LNCaP clone FGC (cell line): ENCODE results near the gene ROR2.

Experiments
- DNase-seq: peaks from one replicate; pipeline ENCODE4 v3.0.0-alpha.2; 2011; ENCODE audit warnings: low read depth
- H3K4me3 ChIP-seq: 2 replicates; pipeline ENCODE4 v1.5.1; 2011; ENCODE audit warnings: mild to moderate bottlenecking, low read depth, low read length, control low read depth
- TF ChIP-seq, protein P1 (sequence below): IDR thresholded peaks from 2 replicates; pipeline ENCODE4 v1.5.1; 2012; ENCODE audit warnings: mild to moderate bottlenecking; ENCODE audit not compliant: control insufficient read depth, insufficient read depth; ENCODE audit errors: extremely low read depth

ROR2 gene

DNA sequence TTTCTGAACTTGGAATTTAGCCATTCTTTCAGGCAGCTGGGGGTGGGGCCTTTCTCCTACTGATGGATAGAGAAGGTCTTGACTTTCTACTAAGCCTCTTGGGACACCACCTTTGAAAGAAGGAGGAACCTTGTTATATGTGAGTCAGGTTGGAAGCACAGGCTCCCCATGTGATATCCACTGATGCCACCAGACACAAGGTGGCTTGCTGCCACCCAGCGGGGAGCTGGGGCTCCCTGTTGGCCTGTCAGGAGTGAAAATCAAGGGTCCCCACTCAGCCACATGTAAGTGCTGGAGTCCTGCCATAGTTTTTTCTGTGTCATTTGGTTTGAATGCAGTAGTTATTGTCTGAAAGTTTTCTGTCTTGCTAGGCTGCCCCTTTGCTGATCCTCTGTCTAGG is 274.0 kb downstream of the ROR2 start:
- H3K4me3 ChIP-seq: no peak overlapping the region
- DNase-seq: no peak
- TF ChIP-seq, protein P1, sequence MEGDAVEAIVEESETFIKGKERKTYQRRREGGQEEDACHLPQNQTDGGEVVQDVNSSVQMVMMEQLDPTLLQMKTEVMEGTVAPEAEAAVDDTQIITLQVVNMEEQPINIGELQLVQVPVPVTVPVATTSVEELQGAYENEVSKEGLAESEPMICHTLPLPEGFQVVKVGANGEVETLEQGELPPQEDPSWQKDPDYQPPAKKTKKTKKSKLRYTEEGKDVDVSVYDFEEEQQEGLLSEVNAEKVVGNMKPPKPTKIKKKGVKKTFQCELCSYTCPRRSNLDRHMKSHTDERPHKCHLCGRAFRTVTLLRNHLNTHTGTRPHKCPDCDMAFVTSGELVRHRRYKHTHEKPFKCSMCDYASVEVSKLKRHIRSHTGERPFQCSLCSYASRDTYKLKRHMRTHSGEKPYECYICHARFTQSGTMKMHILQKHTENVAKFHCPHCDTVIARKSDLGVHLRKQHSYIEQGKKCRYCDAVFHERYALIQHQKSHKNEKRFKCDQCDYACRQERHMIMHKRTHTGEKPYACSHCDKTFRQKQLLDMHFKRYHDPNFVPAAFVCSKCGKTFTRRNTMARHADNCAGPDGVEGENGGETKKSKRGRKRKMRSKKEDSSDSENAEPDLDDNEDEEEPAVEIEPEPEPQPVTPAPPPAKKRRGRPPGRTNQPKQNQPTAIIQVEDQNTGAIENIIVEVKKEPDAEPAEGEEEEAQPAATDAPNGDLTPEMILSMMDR: peak; percentile 38

DNA sequence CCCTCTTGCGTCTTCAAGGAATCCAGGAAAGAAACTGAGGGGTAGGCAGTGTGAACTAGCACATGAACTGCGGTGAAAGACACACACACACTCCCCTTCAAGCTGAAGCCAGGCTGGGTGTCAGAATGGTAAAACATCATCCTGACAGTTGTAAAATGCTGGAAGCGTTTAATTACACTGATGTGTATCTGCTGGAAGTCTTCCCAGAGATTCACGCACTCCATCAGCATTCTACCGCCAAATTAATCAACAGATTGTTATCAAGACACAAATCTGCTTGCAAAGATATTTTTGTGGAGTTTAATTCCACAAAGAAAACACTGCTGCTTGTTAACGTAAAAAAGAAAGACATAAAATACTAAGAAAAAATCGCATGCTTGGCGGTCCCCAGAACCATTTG is 285.4 kb downstream of the ROR2 start:
- DNase-seq: peak; percentile 47
- TF ChIP-seq, protein P1: no peak
- H3K4me3 ChIP-seq: no peak overlapping the region

DNA sequence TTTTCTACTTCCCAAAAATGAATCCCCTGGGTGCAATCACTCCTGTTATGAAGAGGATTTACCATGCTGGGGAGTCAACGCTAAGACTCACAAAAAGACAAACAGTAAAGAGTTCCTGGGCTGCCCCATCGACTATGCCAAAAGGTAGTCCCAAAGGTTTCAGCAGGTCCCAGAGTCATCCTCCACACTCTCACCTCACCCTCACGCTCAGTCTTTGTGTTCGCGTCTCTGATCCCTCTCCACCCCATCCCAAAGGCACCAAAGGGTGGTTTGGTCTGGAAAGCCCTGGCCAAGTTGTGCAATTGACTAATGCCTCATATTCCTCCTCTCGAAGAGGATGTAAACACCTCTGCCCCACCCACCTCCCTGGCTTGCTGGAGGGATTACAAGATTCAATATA is 286.2 kb downstream of the ROR2 start:
- TF ChIP-seq, protein P1: no peak
- H3K4me3 ChIP-seq: no peak overlapping the region
- DNase-seq: no peak

DNA sequence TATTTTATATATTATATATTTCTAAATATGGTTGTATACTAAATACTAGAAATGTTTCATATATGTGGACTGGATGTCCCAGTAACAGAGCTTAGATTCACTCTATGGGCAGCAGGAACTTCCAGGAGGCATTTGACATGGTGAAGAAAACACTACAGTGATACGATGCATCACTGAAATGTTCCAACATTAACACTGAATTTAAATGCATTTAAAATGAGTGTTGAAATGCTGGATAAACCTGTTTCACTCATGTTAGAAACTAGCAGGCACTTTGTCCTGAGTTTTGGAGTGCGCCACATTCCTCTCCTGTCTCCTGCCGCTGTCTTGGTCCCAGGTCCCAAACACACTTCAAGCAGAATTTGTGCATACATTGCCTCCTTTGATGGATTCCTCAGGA is 288.6 kb downstream of the ROR2 start:
- H3K4me3 ChIP-seq: no peak overlapping the region
- TF ChIP-seq, protein P1: no peak
- DNase-seq: no peak

DNA sequence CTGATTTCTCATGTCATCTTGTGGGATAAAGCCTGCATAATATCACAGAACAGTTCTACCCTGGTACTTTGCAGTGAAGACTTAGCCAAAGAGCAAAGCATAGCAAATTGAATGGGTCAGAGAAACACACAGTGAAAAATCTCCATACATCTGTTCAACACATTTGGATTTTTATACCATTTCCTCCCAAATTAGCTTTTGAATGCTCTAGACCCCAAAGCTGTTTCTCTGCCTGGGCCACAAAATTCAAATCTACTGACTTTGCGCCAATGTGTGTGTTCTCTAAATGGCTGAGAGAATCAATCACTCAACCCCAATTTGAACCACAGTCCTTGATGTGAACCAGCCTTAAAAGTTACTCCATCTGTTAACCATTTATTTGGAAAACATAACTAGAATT is 289.5 kb downstream of the ROR2 start:
- no peak overlapping the region for H3K4me3 ChIP-seq
- TF ChIP-seq, protein P1: no peak
- no peak for DNase-seq

DNA sequence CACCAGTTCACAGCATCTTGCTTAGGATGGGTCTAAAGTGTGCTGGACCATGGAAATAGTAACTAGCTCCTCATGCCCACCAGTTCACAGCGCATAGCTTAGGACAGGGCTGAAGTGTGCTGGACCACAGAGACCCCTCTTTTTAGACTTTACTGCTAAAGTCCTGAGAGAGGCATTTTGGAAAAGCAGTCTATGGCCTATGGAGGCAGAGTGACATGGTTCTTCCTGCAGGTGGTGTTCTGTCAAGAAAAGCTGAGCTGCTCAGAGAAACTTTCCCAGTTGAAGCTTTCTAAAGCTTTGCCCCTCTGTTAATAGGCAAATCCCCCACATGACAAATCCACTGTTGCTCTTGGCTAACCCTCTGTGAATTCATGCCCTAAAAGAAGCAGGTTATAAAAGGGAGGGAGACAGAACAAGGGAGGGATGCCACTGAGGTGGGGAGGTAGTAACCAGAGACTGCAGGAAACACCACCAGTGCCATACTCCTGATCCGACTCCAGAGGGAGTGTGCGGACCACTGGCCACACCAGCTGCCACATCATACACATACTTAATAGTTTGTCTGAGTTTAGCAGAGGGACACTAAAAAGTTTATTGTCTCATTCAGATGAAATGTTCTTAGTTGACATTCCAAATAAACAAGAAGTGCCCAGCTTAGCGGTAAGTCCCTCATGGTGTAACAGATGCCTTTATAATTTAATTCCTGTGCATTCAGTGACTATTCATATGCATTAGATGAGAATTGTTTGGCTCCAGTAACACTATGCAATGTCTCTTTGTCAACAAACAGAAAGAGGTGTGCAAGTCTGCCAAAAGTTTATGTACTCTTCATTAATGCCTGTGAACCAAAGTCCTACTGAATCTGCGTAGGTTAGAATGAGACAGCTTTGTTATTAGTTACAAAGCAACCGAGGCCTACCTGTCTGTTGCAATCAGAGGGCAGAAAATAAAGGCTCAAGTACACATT is 290.2 kb downstream of the ROR2 start:
- TF ChIP-seq, protein P1: peak; percentile 73
- DNase-seq: peak; percentile 61

More for the DNA sequence above, 290.2 kb downstream of the ROR2 start:
- H3K4me3 ChIP-seq: no peak overlapping the region
